Caco-2 (cell line): ENCODE results near the gene ARMC5. TPM values are rescaled to one million over a fixed set of nuclear protein-coding genes. Genes with fewer than 3 reads are reported as not detected.
"Not testable (repeated sequence)": the region's sequence is repeated elsewhere in the genome, so short reads cannot be mapped to it uniquely, and the experiment has no call there.

ENCODE experiments used
- BruUV-seq: library from RNA; stranded (reverse); fragments of 400-500 nt; replicated peaks from 2 replicates; lab custom pipeline; 2021; lab: Mats Ljungman, UMichigan
- CTCF ChIA-PET: fragments of 300-600 bp; sonication (Branson Sonifier 250); formaldehyde crosslinking; loops from one replicate; lab custom pipeline; 2022; ENCODE audit warnings: antibody characterized with exemption; lab: Charles Lee
- POLR2A ChIA-PET: fragments of 300-600 bp; sonication (Branson Sonifier 250); formaldehyde crosslinking; loops from one replicate; lab custom pipeline; 2022; ENCODE audit warnings: antibody characterized with exemption; lab: Charles Lee
- DNase-seq, 2 experiments: peaks; one replicate each; pipeline versions ENCODE4 v3.0.0 to v3.0.0-alpha.2; 2020 to 2022
- H3K27me3 ChIP-seq: replicated peaks from 2 replicates; pipeline ENCODE4 v1.6.0; 2011; ENCODE audit warnings: low read length; ENCODE audit not compliant: control insufficient read depth, insufficient read depth
- H3K36me3 ChIP-seq: 2 replicates; pipeline ENCODE4 v1.5.1; 2011; ENCODE audit warnings: low read length; ENCODE audit not compliant: control insufficient read depth, insufficient read depth
- H3K4me1 ChIP-seq: fragments of 250-450 bp; sonication (Bioruptor Pico); 2 replicates; pipeline ENCODE4 v1.5.1; 2020; ENCODE audit warnings: mild to moderate bottlenecking
- H3K4me3 ChIP-seq: 2 replicates; pipeline ENCODE4 v1.5.1; 2011; ENCODE audit warnings: low read depth, mild to moderate bottlenecking, control low read depth, low read length
- H3K9me3 ChIP-seq: fragments of 250-450 bp; sonication (Bioruptor Pico); 2 replicates; pipeline ENCODE4 v1.5.1; 2020; ENCODE audit warnings: mild to moderate bottlenecking, moderate library complexity
- H3K27ac Mint-ChIP-seq: one replicate; pipeline ENCODE4 v1.8.0; 2022; ENCODE audit warnings: mixed read lengths; ENCODE audit not compliant: unreplicated experiment
- H3K27me3 Mint-ChIP-seq: one replicate; pipeline ENCODE4 v1.8.0; 2022; ENCODE audit warnings: mixed read lengths; ENCODE audit not compliant: insufficient read depth, unreplicated experiment
- H3K36me3 Mint-ChIP-seq: one replicate; pipeline ENCODE4 v1.8.0; 2022; ENCODE audit warnings: mild to moderate bottlenecking, mixed read lengths; ENCODE audit not compliant: insufficient read depth, unreplicated experiment
- H3K4me1 Mint-ChIP-seq: one replicate; pipeline ENCODE4 v1.8.0; 2022; ENCODE audit warnings: low read depth, mixed read lengths; ENCODE audit not compliant: unreplicated experiment
- H3K4me3 Mint-ChIP-seq: one replicate; pipeline ENCODE4 v1.8.0; 2022; ENCODE audit warnings: mild to moderate bottlenecking, moderate library complexity, mixed read lengths; ENCODE audit not compliant: unreplicated experiment
- H3K9me3 Mint-ChIP-seq: one replicate; pipeline ENCODE4 v1.8.0; 2022; ENCODE audit warnings: mixed read lengths; ENCODE audit not compliant: unreplicated experiment
- intact Hi-C: fragments of 100-400 bp; cut with micrococcal nuclease; formaldehyde crosslinking; loops from one replicate; pipeline ENCODE4 v1.10.0; 2022; ENCODE audit not compliant: unreplicated experiment
- total RNA-seq: library from RNA; stranded (reverse); gene quantifications from 2 replicates; pipeline ENCODE4 v1.2.3, GENCODE V29; 2022
- TF ChIP-seq, protein P1 (sequence below), 2 experiments: fragments of 200-600 bp in 1 of 2; IDR thresholded peaks; 1 replicate in 1 of 2; 2 replicates in 1 of 2; pipeline versions ENCODE4 v1.5.1 to v1.8.0; 2011 to 2022; ENCODE audit warnings: antibody characterized with exemption in 1 of 2, control low read depth in 1 of 2, inconsistent platforms in 1 of 2, low read depth in 1 of 2, low read length in 1 of 2, mild to moderate bottlenecking in 1 of 2, moderate library complexity in 1 of 2; ENCODE audit not compliant: insufficient read depth in 1 of 2, severe bottlenecking in 1 of 2, unreplicated experiment in 1 of 2

Gene ARMC5
- total RNA-seq, 1 experiment from 2014 or later, result 10.2 TPM

DNA sequence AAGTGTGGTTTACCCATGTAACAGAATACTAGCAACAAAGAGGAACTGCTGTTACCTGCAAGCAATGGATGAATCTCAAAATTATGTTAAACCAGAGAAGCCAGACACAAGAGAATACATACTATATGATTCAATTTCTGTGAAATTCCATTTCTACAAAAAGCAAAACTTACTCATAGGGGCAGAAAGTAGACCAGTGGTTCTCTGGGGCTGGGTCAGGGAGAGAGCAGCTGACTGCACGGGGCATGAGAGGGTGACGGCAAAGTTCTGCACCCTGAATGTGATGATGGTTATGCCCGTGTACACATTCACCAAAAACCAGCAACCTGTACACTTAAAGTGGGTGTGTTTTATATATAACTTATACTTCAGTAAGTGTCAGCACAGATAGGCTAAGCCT lies 19.8 kb upstream of the ARMC5 start:
- H3K27ac Mint-ChIP-seq, result no peak overlapping the region
- no peaks in the 10 kb centered on the region for H3K27me3 Mint-ChIP-seq
- no TSS peak for BruUV-seq
- H3K4me1 Mint-ChIP-seq, result no peaks in the 10 kb centered on the region
- H3K9me3 ChIP-seq, result no peaks in the 10 kb centered on the region
- H3K4me1 ChIP-seq, result no peaks in the 10 kb centered on the region
- CTCF ChIA-PET, result no interaction called here
- no peaks in the 10 kb centered on the region for H3K36me3 ChIP-seq
- no peak overlapping the region for H3K4me3 Mint-ChIP-seq
- DNase-seq, result no peak
- POLR2A ChIA-PET, result no interaction called here
- intact Hi-C loops, result no loop called here
- H3K9me3 Mint-ChIP-seq, result no peaks in the 10 kb centered on the region
- H3K36me3 Mint-ChIP-seq, result no peaks in the 10 kb centered on the region
- H3K4me3 ChIP-seq, result no peak overlapping the region
- TF ChIP-seq, protein P1, sequence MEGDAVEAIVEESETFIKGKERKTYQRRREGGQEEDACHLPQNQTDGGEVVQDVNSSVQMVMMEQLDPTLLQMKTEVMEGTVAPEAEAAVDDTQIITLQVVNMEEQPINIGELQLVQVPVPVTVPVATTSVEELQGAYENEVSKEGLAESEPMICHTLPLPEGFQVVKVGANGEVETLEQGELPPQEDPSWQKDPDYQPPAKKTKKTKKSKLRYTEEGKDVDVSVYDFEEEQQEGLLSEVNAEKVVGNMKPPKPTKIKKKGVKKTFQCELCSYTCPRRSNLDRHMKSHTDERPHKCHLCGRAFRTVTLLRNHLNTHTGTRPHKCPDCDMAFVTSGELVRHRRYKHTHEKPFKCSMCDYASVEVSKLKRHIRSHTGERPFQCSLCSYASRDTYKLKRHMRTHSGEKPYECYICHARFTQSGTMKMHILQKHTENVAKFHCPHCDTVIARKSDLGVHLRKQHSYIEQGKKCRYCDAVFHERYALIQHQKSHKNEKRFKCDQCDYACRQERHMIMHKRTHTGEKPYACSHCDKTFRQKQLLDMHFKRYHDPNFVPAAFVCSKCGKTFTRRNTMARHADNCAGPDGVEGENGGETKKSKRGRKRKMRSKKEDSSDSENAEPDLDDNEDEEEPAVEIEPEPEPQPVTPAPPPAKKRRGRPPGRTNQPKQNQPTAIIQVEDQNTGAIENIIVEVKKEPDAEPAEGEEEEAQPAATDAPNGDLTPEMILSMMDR (IDR thresholded peaks at IDR 0.05; ENCODE audit: insufficient read depth in 1 of 2, low read depth in 1 of 2, low read length in 1 of 2, severe bottlenecking in 1 of 2, unreplicated experiment in 1 of 2), result no peak
- H3K27me3 ChIP-seq, result no peaks in the 10 kb centered on the region

GRCh38 chr16:31440516-31441184 lies 18.7 kb upstream of the ARMC5 start:
- Histone ChIP-seq H3K4me1 (no peaks in the 10 kb centered on the region), H3K27me3 (no peaks in the 10 kb centered on the region), H3K36me3 (no peaks in the 10 kb centered on the region), H3K9me3 (no peaks in the 10 kb centered on the region), H3K4me3 (no peak overlapping the region)
- Mint-ChIP-seq H3K9me3 (no peaks in the 10 kb centered on the region), H3K27me3 (no peaks in the 10 kb centered on the region), H3K36me3 (no peaks in the 10 kb centered on the region), H3K4me3 (no peak overlapping the region), H3K4me1 (no peaks in the 10 kb centered on the region), H3K27ac (no peak overlapping the region)
- intact Hi-C loops, result loop anchor here (5.0 to 10.0 kb wide), 3 partner anchors 146 to 283 kb away; partner anchors contain the start of gene PYCARD
- no peak for DNase-seq
- ChIA-PET CTCF (interaction anchor here (1.3 kb wide), 1 partner anchor 19 kb away, joined by 3 read pairs; the partner anchor contains the start of gene ARMC5), POLR2A (no interaction called here)
- TF ChIP-seq, protein P1 (IDR thresholded peaks at IDR 0.05; ENCODE audit: insufficient read depth in 1 of 2, low read depth in 1 of 2, low read length in 1 of 2, severe bottlenecking in 1 of 2, unreplicated experiment in 1 of 2), result no peak
- BruUV-seq, result no TSS peak

DNA sequence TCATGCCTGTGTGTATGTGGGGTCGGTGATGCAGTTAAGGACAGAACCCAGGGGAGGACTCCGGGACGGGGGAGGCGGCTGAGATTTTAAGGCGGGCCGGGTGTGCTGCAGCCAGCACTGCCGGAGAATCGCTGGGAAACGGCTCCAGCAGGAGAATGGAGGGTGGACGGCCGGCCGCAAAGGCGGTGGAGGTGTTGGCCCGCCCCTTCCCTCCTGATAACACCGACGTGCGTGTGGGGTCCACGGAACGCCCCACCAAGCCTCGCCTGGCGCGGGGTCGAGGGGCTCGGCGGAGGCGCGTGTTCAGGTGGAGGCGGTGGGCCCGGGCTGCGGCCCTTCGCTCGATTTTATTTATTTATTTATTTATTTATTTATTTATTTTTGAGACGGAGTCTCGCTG lies 17.3 kb upstream of the ARMC5 start:
- ChIA-PET CTCF (interaction anchor here (0.8 to 2.3 kb wide), 5 partner anchors 10 to 457 kb away, joined by 5 to 12 read pairs (median 6); partner anchors contain the start of gene HSD3B7), POLR2A (interaction anchor here (0.9 kb wide), 1 partner anchor 16 kb away, joined by 5 read pairs; no protein-coding TSS in a partner anchor)
- Histone ChIP-seq H3K4me1 (no peaks in the 10 kb centered on the region), H3K27me3 (no peaks in the 10 kb centered on the region), H3K9me3 (no peaks in the 10 kb centered on the region), H3K4me3 (peak overlapping the region; percentile 69), H3K36me3 (no peaks in the 10 kb centered on the region)
- H3K4me1 Mint-ChIP-seq, result no peaks in the 10 kb centered on the region
- no peaks in the 10 kb centered on the region for H3K9me3 Mint-ChIP-seq
- BruUV-seq, result TSS peak; percentile 29
- H3K4me3 Mint-ChIP-seq, result peak overlapping the region; percentile 92
- peaks cover 3% of the 10 kb centered on the region for H3K27me3 Mint-ChIP-seq
- intact Hi-C loops, result loop anchor here (1.0 to 10.0 kb wide), 5 partner anchors 13 to 285 kb away; partner anchors contain the start of genes COX6A2 and PYCARD
- TF ChIP-seq, protein P1 (IDR thresholded peaks at IDR 0.05; ENCODE audit: insufficient read depth in 1 of 2, low read depth in 1 of 2, low read length in 1 of 2, severe bottlenecking in 1 of 2, unreplicated experiment in 1 of 2), result no peak
- DNase-seq, result no peak
- H3K27ac Mint-ChIP-seq, result no peak overlapping the region
- no peaks in the 10 kb centered on the region for H3K36me3 Mint-ChIP-seq

DNA sequence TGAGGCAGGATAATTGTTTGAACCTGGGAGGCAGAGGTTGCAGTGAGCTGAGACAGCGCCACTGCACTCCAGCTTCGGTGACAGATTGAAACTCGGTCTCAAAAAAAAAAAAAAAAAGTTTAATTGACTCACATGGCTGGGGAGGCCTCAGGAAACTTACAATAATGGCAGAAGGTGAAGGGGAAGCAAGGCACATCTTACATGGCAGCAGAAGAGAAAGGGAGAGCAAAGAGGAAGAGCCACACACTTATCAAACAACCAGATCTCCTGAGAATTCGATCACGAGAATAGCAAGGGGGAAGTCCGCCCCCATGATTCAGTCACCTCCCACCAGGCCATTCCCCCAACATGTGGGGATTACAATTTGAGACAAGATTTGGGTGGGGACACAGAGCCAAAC lies 13.4 kb upstream of the ARMC5 start:
- DNase-seq, H3K27me3 ChIP-seq, BruUV-seq, H3K4me1 Mint-ChIP-seq, H3K9me3 ChIP-seq, H3K4me1 ChIP-seq, H3K27ac Mint-ChIP-seq, H3K36me3 ChIP-seq, H3K4me3 Mint-ChIP-seq, H3K27me3 Mint-ChIP-seq, H3K36me3 Mint-ChIP-seq, H3K9me3 Mint-ChIP-seq, POLR2A ChIA-PET, H3K4me3 ChIP-seq: not testable (repeated sequence)
- CTCF ChIA-PET, result interaction anchor here (0.6 kb wide), 1 partner anchor 8 kb away, joined by 3 read pairs; no protein-coding TSS in a partner anchor
- intact Hi-C loops, result loop anchor here (10.0 kb wide), 1 partner anchor 151 kb away; no protein-coding TSS in a partner anchor
